ENCODE data around the gene USP38. TPM values are rescaled to one million over a fixed set of nuclear protein-coding genes. Genes with fewer than 3 reads are reported as not detected.
"Not testable (repeated sequence)": the region's sequence is repeated elsewhere in the genome, so short reads cannot be mapped to it uniquely, and the experiment has no call there.

The USP38 gene
- total RNA-seq, 1 donor from 2014 or later, result 27.7 TPM

GRCh38 chr4:143256456-143256855 lies 71.7 kb downstream of the USP38 start:
- TF ChIP-seq, protein P1, sequence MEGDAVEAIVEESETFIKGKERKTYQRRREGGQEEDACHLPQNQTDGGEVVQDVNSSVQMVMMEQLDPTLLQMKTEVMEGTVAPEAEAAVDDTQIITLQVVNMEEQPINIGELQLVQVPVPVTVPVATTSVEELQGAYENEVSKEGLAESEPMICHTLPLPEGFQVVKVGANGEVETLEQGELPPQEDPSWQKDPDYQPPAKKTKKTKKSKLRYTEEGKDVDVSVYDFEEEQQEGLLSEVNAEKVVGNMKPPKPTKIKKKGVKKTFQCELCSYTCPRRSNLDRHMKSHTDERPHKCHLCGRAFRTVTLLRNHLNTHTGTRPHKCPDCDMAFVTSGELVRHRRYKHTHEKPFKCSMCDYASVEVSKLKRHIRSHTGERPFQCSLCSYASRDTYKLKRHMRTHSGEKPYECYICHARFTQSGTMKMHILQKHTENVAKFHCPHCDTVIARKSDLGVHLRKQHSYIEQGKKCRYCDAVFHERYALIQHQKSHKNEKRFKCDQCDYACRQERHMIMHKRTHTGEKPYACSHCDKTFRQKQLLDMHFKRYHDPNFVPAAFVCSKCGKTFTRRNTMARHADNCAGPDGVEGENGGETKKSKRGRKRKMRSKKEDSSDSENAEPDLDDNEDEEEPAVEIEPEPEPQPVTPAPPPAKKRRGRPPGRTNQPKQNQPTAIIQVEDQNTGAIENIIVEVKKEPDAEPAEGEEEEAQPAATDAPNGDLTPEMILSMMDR (IDR thresholded peaks at IDR 0.05; ENCODE audit: insufficient read depth, low read length, poor library complexity, severe bottlenecking), result no peak
- no peak for DNase-seq (ENCODE audit: low read depth)
- Histone ChIP-seq H3K27me3 (ENCODE audit: control insufficient read depth, insufficient read depth, low read length) (no peaks in the 10 kb centered on the region), H3K36me3 (ENCODE audit: control insufficient read depth, insufficient read depth, low read length) (no peaks in the 10 kb centered on the region), H3K4me3 (ENCODE audit: low read depth, low read length) (no peak overlapping the region)

GRCh38 chr4:143257356-143257755 lies 72.6 kb downstream of the USP38 start:
- DNase-seq (ENCODE audit: low read depth), result no peak
- H3K36me3 ChIP-seq (ENCODE audit: control insufficient read depth, insufficient read depth, low read length), result no peaks in the 10 kb centered on the region
- TF ChIP-seq, protein P1 (IDR thresholded peaks at IDR 0.05; ENCODE audit: insufficient read depth, low read length, poor library complexity, severe bottlenecking), result no peak
- no peak overlapping the region for H3K4me3 ChIP-seq (ENCODE audit: low read depth, low read length)
- no peaks in the 10 kb centered on the region for H3K27me3 ChIP-seq (ENCODE audit: control insufficient read depth, insufficient read depth, low read length)

- no peak for DNase-seq (ENCODE audit: low read depth)
- Histone ChIP-seq H3K27me3 (ENCODE audit: control insufficient read depth, insufficient read depth, low read length) (no peaks in the 10 kb centered on the region), H3K36me3 (ENCODE audit: control insufficient read depth, insufficient read depth, low read length) (no peaks in the 10 kb centered on the region), H3K4me3 (ENCODE audit: low read depth, low read length) (no peak overlapping the region)
- TF ChIP-seq, protein P1 (IDR thresholded peaks at IDR 0.05; ENCODE audit: insufficient read depth, low read length, poor library complexity, severe bottlenecking), result no peak
These were observed 76.0 kb downstream of the USP38 start for GRCh38 chr4:143260750-143261149.

- Histone ChIP-seq H3K36me3 (ENCODE audit: control insufficient read depth, insufficient read depth, low read length) (no peaks in the 10 kb centered on the region), H3K4me3 (ENCODE audit: low read depth, low read length) (no peak overlapping the region), H3K27me3 (ENCODE audit: control insufficient read depth, insufficient read depth, low read length) (no peaks in the 10 kb centered on the region)
- TF ChIP-seq, protein P1 (IDR thresholded peaks at IDR 0.05; ENCODE audit: insufficient read depth, low read length, poor library complexity, severe bottlenecking), result no peak
- no peak for DNase-seq (ENCODE audit: low read depth)
These were observed 78.1 kb downstream of the USP38 start for GRCh38 chr4:143262838-143263237.

GRCh38 chr4:143267690-143268089 lies 83.0 kb downstream of the USP38 start:
- H3K36me3 ChIP-seq (ENCODE audit: control insufficient read depth, insufficient read depth, low read length), result not testable (repeated sequence)

GRCh38 chr4:143270256-143270838 lies 85.6 kb downstream of the USP38 start:
- Histone ChIP-seq H3K4me3 (ENCODE audit: low read depth, low read length) (no peak overlapping the region), H3K36me3 (ENCODE audit: control insufficient read depth, insufficient read depth, low read length) (no peaks in the 10 kb centered on the region), H3K27me3 (ENCODE audit: control insufficient read depth, insufficient read depth, low read length) (no peaks in the 10 kb centered on the region)
- TF ChIP-seq, protein P1 (IDR thresholded peaks at IDR 0.05; ENCODE audit: insufficient read depth, low read length, poor library complexity, severe bottlenecking), result no peak
- no peak for DNase-seq (ENCODE audit: low read depth)

More at GRCh38 chr4:143267690-143268089, 83.0 kb downstream of the USP38 start:
- not testable (repeated sequence) for H3K27me3 ChIP-seq (ENCODE audit: control insufficient read depth, insufficient read depth, low read length); DNase-seq (ENCODE audit: low read depth); H3K4me3 ChIP-seq (ENCODE audit: low read depth, low read length)

Other genes with a start within 250 kb of the USP38 start
- 14.9 and 17.2 TPM in 2 replicates for gene GAB1, start 152.0 kb downstream of the USP38 start, total RNA-seq

Measured in kidney epithelial cell (primary cell).